HG03045 (cell line): ENCODE data around the gene KCNMA1.

Experiments
- ATAC-seq: cut with Tn5 transposase; IDR thresholded peaks from one replicate; pipeline ENCODE4 v1.9.1; 2021; ENCODE audit warnings: mild to moderate bottlenecking, moderate library complexity; ENCODE audit not compliant: unreplicated experiment

The KCNMA1 gene

GRCh38 chr10:76983624-76984023, 654.0 kb downstream of the KCNMA1 start:
- no peak for ATAC-seq

DNA sequence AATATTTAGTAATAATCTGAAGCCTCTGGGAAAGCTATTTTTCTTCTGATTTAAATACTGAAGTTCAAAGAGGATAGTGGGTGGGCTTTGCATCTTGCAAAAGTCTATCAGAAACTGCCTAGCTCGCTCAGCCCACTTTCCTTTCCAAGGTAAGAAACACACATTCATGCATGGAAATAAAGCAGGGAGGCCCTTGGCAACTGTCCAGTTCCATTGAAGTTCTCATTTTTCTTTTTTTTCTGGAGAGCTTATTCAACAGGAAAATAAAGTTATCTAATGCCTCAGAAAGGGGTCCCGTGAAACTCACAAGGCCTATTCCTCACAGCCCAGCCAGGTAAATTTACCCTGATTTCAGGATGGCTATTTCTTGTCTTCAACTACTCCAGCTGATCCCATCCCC, 654.9 kb downstream of the KCNMA1 start:
- no peak for ATAC-seq

DNA sequence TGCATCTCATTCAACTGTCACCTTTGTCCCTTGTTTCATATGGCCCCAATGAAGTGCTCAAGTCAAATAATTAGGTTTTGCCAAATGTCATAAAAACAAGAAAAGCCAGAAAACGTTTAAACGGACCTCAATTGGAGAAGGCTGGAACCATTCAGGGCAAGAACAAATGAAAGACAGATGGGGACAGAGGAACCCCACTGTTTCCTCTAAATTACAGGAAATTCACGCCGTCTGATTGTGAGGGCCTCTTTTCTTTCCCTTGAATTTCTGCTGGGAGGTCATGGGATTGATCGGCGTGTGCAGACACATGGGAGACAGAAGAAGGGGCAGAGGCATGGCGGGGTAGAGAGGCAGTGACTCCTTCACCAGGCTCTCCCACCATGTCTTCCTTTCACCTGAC, 656.4 kb downstream of the KCNMA1 start:
- ATAC-seq: no peak

DNA sequence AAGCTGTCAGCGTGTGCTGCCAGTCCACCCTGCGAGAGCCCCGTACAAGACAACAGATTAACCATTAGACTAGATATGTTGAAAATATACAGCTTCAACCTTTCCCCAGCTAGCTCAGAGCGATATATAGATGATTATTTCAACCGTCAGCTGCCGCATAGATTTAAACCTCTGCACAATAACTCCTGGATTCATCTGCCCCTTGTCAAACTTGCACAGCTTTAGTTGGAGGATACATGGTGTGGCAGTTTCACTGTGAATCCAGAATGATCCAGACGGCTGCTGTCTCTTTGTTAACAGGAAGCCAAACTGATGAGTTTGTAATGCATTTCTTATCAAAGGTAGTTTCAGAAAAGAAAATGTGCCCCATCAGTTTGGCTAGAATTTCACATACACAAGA, 659.7 kb downstream of the KCNMA1 start:
- no peak for ATAC-seq

DNA sequence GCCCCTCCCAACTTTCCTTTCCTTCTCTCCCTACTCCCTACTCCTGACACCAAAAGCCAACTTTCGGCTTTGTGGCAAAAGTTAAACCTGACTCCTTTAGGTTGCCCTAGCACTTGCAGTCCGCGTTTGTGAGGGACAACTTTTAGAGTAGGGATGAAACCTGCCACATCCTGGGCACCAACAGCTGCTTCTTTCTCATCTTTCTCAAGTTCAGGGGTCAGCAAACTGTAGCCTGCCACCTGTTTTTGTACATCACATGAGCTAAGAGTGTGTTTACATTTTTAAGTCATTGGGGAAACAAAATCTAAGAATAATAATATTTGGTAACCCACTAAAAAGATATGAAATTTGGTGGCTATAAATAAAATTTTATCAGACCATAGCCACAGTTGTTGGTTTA, 660.6 kb downstream of the KCNMA1 start:
- no peak for ATAC-seq

GRCh38 chr10:76976142-76976541, 661.5 kb downstream of the KCNMA1 start:
- no peak for ATAC-seq

DNA sequence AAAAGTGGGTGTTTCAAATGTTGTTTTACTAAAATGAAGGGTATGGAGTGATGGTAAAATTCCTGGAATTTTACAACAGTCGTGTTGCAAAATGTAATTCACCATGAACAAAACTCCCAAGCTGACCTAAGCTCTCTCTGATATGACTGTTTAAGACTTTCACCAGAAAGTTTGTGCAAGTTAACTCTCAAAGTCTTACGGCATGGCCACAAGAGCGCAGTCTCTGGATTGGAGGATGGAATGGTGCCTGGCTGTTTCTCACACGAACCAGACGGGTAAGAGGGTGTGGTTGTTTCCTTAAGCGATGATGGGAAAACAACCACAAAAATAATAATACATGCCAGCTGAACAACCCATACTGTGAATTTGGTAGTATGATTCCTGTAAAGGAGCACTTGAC, 662.5 kb downstream of the KCNMA1 start:
- no peak for ATAC-seq

DNA sequence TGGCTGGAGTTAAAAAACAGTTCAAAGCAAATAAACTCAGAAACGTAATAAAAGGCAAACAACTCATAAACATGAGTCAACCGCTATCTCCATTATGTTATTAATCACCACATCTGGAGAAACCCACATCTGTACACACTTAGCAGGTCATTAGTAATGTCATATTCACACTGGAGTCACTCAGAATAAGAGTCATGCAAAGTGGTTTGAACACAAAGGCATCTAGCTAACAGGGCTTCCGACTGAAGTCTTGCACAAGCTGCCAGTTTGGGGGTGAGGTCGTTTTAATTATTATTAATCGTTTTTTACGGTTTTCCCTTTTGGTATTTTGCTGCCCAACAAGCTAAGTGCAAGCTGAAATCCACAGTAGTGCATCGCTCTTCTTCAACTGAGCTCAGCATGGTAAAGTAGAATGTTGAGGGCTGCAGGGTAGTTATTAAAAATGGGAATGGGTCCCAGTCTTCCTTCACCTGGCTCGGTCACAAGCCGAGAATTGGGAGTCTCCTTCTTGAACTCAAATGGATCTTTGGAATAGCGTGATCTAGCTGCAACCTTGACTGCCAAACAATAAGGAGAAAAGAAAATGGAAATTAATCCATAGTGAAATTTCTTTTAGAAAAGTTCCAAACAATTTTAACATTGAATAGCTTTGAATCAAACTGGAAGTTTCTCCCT, 663.5 kb downstream of the KCNMA1 start:
- no peak for ATAC-seq

GRCh38 chr10:76973091-76974016, 664.3 kb downstream of the KCNMA1 start:
- no peak for ATAC-seq

DNA sequence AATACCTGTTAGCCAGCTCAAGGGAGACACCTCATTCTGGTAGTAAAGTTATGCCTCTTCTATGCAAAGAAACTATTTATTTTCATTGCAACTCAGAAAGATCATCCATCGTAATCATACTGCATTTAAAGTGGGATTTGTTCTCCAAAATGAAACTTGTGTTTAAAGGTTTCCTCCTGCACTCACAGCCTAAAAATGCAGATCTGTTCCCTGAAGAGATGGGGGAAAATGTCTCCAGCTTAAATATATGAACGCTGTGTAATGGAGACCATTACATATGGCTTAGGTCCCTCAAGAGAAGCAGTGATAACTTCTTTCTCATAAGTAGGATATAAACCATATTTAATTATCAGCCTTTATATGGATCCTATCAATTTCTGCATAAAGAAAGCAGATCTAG, 665.1 kb downstream of the KCNMA1 start:
- ATAC-seq: no peak

- ATAC-seq: no peak
Measured at GRCh38 chr10:76971547-76972170, 665.9 kb downstream of the KCNMA1 start.

DNA sequence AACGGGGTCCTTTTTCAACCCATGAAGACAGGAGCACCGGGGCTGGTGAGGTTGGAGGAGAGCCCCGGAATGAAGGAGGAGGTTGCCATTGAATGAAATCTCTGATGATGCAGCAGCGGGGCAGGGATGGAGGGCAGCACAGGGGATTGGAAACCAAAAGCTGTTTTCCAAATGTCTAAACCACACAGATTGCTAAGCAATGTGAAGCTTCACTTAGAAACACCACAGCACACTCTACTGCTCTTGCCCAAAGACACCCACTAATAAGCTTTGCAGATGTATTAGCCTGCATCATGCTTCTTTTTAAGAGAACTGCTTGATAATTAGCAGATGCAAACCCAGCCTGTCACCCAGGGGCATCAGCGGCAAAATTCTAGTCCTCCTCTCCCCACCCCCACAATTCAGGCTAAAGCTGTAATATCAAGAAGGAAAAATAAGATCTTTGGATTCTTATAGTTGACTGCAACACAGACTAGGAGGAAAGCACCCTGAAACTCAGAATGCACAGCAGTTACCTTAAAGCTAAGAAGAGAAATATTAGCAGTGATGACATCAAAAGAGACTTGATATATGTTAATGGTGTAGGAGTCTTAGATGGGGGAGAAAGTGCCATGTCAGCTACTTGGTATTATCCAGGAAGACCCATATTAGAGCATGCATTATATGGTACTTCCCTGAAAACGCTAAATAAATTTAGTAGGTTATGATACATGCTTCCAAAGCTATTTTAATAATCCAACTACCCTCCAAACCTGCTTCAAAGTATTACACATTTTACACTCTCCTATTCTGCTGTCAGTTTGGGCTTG, 666.7 kb downstream of the KCNMA1 start:
- no peak for ATAC-seq

- ATAC-seq: no peak
Measured at GRCh38 chr10:76969366-76969948, 668.2 kb downstream of the KCNMA1 start.

DNA sequence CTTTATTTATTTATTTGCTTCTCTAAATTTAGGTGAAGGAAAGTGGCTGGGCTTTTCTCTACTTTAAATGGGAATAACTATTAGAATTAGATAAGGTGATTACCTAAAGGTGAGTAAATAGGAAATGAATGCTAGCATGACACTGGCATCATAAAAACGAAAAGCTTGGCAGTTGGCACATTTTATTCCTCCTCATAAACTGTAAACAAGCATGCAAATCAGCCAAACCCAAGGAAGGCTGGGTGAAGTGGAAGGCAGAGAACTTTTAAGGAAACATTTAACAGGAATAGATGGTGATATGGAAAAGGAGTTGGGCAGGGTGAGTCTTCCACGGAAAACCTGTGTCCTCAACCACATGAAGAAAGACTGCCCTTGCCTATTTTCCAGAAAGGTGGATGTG, 669.1 kb downstream of the KCNMA1 start:
- ATAC-seq: no peak

DNA sequence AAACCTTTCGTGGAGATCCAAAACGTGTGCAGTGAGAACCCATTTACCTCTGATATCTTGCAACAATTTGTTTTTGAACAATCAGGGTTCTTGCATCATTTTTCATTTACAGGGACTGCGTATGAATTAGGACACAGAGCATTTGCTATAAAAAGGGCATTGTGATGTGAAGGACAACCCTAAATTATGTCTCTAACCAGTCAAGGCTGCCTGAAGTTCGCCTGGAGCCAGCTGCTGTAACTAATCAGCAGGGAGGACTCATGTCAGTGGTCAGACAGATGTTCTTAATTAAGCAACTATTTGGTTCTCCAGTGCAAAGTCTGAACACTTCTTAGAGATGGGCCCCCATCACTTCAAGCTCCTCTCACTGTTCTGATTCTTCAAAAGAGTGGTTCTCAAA, 674.8 kb downstream of the KCNMA1 start:
- no peak for ATAC-seq

DNA sequence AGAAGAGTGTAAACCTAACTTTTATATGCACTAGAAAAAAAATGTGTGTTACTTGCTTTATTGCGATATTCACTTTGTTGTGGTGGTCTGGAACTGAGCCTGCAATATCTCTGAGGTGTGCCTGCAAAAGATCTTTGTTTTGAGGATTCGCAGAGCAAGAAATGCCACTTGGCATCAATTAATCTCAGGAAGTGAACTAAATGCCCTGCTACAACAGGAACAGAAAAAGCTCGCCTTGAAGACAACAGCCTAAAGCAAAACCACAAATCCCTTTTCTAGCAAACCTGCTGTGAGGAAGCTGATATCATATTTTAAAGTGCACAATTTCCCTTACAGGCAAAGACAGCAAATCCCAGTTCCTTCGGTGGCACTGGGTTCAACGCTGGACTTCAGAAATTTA, 675.8 kb downstream of the KCNMA1 start:
- no peak for ATAC-seq

GRCh38 chr10:76959111-76959510, 678.5 kb downstream of the KCNMA1 start:
- ATAC-seq: no peak

DNA sequence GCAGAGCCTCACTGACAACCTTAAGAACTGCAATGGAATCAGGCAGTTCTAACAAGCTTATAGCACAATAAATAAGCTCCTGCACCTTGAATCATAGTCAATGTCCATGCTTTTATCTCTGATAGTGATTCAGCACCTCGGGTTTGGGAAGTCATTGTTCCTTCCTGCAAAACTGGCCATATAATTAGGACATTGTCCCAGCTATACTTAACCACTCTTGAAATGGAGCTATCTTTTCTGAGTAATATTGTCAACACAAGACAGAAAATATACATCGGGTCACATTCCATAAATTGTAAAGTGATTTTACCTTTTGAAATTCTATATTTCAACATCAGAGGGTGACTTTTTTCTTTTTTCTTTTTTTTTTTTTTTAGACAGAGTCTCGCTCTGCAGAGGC, 682.8 kb downstream of the KCNMA1 start:
- no peak for ATAC-seq

GRCh38 chr10:76950354-76950753, 687.3 kb downstream of the KCNMA1 start:
- no peak for ATAC-seq

GRCh38 chr10:76946270-76946669, 691.3 kb downstream of the KCNMA1 start:
- ATAC-seq: no peak

GRCh38 chr10:76945166-76945565, 692.4 kb downstream of the KCNMA1 start:
- ATAC-seq: no peak
